Kidney epithelial cell (primary cell): ENCODE measurements around the gene PRUNE2. TPM values are rescaled to one million over a fixed set of nuclear protein-coding genes. Genes with fewer than 3 reads are reported as not detected.

ENCODE experiments used
- DNase-seq: peaks from one replicate; pipeline ENCODE4 v3.0.0-alpha.2; 2010; ENCODE audit warnings: low read depth
- H3K27me3 ChIP-seq: 2 replicates; pipeline ENCODE4 v1.6.0; 2011; ENCODE audit warnings: low read length; ENCODE audit not compliant: control insufficient read depth, insufficient read depth
- H3K36me3 ChIP-seq: 2 replicates; pipeline ENCODE4 v1.5.1; 2011; ENCODE audit warnings: low read length; ENCODE audit not compliant: control insufficient read depth, insufficient read depth
- H3K4me3 ChIP-seq: 2 replicates; pipeline ENCODE4 v1.5.1; 2011; ENCODE audit warnings: low read depth, mild to moderate bottlenecking, control low read depth, low read length
- CTCF ChIP-seq: IDR thresholded peaks from 2 replicates; pipeline ENCODE4 v1.5.1; 2011; ENCODE audit warnings: mild to moderate bottlenecking, moderate library complexity, low read length, control low read depth, inconsistent platforms; ENCODE audit not compliant: insufficient read depth, poor library complexity, severe bottlenecking
- total RNA-seq: library from RNA; depleted of rRNA; stranded (reverse); fragments of >200 nt; gene quantifications from 2 replicates; pipeline ENCODE4 v1.2.3, GENCODE V29; 2015

Gene PRUNE2
- total RNA-seq, 1 donor from 2014 or later: 1.0 TPM

GRCh38 chr9:76798527-76798926, 107.4 kb downstream of the PRUNE2 start:
- Histone ChIP-seq H3K27me3 (peaks cover 2% of the 10 kb centered on the region), H3K4me3 (no peak overlapping the region), H3K36me3 (no peaks in the 10 kb centered on the region)
- TF ChIP-seq CTCF: no peak
- no peak for DNase-seq

DNA sequence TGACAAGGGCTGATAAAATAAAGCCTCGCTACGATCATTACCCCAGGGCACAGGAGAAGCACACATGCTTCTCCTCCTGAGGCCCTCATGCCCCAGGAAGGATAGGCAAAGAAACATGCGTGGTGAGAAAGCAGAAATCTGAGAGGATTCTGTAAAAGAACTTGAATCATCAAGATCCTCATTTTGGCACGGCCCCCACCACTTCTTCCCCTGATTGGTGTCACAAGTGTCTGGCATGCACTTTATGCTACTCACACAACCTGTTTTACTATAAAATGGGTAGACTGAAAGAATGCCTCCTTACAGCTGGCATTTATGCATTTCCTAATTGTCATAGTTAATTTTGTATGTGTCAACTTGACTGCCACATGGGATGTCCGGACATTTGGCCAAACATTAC, 109.6 kb downstream of the PRUNE2 start:
- no peak for DNase-seq
- no peak for TF ChIP-seq CTCF
- peaks cover 2% of the 10 kb centered on the region for H3K27me3 ChIP-seq
- no peak overlapping the region for H3K4me3 ChIP-seq
- H3K36me3 ChIP-seq: no peaks in the 10 kb centered on the region

GRCh38 chr9:76793784-76794431, 112.0 kb downstream of the PRUNE2 start:
- no peak for TF ChIP-seq CTCF
- DNase-seq: no peak
- Histone ChIP-seq H3K4me3 (no peak overlapping the region), H3K36me3 (no peaks in the 10 kb centered on the region), H3K27me3 (peaks cover 2% of the 10 kb centered on the region)

- Histone ChIP-seq H3K4me3 (no peak overlapping the region), H3K36me3 (no peaks in the 10 kb centered on the region), H3K27me3 (no peaks in the 10 kb centered on the region)
- DNase-seq: no peak
- no peak for TF ChIP-seq CTCF
These were observed 116.1 kb downstream of the PRUNE2 start for GRCh38 chr9:76789840-76790239.

DNA sequence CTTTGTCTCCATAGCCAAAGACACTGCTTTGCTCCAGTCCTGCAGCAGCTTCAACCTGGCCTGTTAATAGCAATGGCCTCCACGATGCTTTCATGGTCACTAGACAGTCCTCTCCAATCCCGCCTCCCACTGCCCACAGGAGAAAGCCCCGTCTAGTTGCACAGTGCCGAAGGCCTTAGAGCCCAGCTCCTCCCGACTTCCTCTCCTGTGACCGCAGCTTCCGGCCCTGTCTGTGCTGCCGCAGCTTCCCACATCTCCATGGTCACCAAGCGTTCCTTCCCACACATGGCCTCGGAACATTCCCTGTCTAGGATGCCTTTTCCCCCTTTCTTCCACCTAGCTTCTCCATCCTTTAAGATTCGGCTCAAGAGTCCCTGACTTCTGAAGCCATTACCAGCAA, 118.2 kb downstream of the PRUNE2 start:
- H3K27me3 ChIP-seq: no peaks in the 10 kb centered on the region
- no peak for TF ChIP-seq CTCF
- DNase-seq: no peak
- H3K4me3 ChIP-seq: no peak overlapping the region
- H3K36me3 ChIP-seq: no peaks in the 10 kb centered on the region

DNA sequence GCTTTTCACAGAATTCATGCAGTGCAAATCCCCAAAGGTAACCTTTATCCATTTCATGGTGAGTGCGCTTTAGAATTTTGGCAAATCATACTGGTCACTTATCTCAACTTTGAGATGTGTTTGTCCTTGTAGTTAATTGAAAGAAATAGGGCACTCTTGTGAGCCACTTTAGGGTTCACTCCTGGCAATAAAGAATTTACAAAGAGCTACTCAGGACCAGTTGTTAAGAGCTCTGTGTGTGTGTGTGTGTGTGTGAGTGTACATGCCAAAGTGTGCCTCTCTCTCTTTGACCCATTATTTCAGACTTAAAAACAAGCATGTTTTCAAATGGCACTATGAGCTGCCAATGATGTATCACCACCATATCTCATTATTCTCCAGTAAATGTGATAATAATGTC, 120.4 kb downstream of the PRUNE2 start:
- Histone ChIP-seq H3K4me3 (no peak overlapping the region), H3K36me3 (no peaks in the 10 kb centered on the region), H3K27me3 (no peaks in the 10 kb centered on the region)
- no peak for DNase-seq
- TF ChIP-seq CTCF: no peak
